H9 (cell line): Measurements from ENCODE around the gene BPIFB2. TPM values are rescaled to one million over a fixed set of nuclear protein-coding genes. Genes with fewer than 3 reads are reported as not detected.

Source experiments
- DNase-seq: peaks from one replicate; pipeline ENCODE4 v3.0.0-alpha.2; 2017
- H2AFZ ChIP-seq: one replicate; pipeline ENCODE4 v1.6.1; 2013; ENCODE audit warnings: mild to moderate bottlenecking, low read length, control low read depth, moderate library complexity
- H2AK5ac ChIP-seq: 2 replicates; pipeline ENCODE4 v1.6.1; 2013; ENCODE audit warnings: low read length, control low read depth, mixed read lengths; ENCODE audit not compliant: insufficient read length
- H2BK120ac ChIP-seq: one replicate; pipeline ENCODE4 v1.6.1; 2013; ENCODE audit warnings: low read depth, mild to moderate bottlenecking, low read length, control low read depth, inconsistent platforms; ENCODE audit not compliant: poor library complexity, severe bottlenecking
- H2BK12ac ChIP-seq: 2 replicates; pipeline ENCODE4 v1.6.1; 2013; ENCODE audit warnings: low read length, control low read depth, mixed read lengths, low read depth; ENCODE audit not compliant: insufficient read length
- H2BK15ac ChIP-seq: 2 replicates; pipeline ENCODE4 v1.6.1; 2013; ENCODE audit warnings: low read depth, low read length, control low read depth
- H2BK20ac ChIP-seq: one replicate; pipeline ENCODE4 v1.6.1; 2013; ENCODE audit warnings: low read depth, mild to moderate bottlenecking, low read length, control low read depth, inconsistent platforms; ENCODE audit not compliant: poor library complexity, severe bottlenecking
- H2BK5ac ChIP-seq: 2 replicates; pipeline ENCODE4 v1.6.1; 2013; ENCODE audit warnings: low read length, control low read depth, mixed read lengths; ENCODE audit not compliant: insufficient read length
- H3K14ac ChIP-seq: 2 replicates; pipeline ENCODE4 v1.6.1; 2013; ENCODE audit warnings: low read length, control low read depth; ENCODE audit not compliant: insufficient read depth
- H3K18ac ChIP-seq: 2 replicates; pipeline ENCODE4 v1.6.1; 2013; ENCODE audit warnings: low read depth, mild to moderate bottlenecking, mixed read lengths, low read length, control low read depth; ENCODE audit not compliant: insufficient read length
- H3K23ac ChIP-seq: 2 replicates; pipeline ENCODE4 v1.6.1; 2013; ENCODE audit warnings: low read length, control low read depth, mixed read lengths, low read depth; ENCODE audit not compliant: insufficient read length
- H3K23me2 ChIP-seq: 2 replicates; pipeline ENCODE4 v1.6.1; 2013; ENCODE audit warnings: low read depth, mild to moderate bottlenecking, mixed read lengths, low read length, control low read depth; ENCODE audit not compliant: insufficient read length, poor library complexity, severe bottlenecking
- H3K27ac ChIP-seq: 2 replicates; pipeline ENCODE4 v1.5.1; 2013; ENCODE audit warnings: low read length, control low read depth, mixed read lengths, low read depth; ENCODE audit not compliant: insufficient read length
- H3K27me3 ChIP-seq: 2 replicates; pipeline ENCODE4 v1.6.1; 2013; ENCODE audit warnings: low read length, control low read depth, inconsistent platforms; ENCODE audit not compliant: insufficient read depth
- H3K4ac ChIP-seq: 2 replicates; pipeline ENCODE4 v1.6.1; 2013; ENCODE audit warnings: low read depth, mild to moderate bottlenecking, control low read depth, inconsistent platforms, low read length, moderate library complexity
- H3K4me1 ChIP-seq: 2 replicates; pipeline ENCODE4 v1.6.1; 2013; ENCODE audit warnings: low read length, control low read depth, inconsistent platforms; ENCODE audit not compliant: insufficient read depth
- H3K4me2 ChIP-seq: 2 replicates; pipeline ENCODE4 v1.6.1; 2013; ENCODE audit warnings: low read length, control low read depth, mixed read lengths; ENCODE audit not compliant: insufficient read length, insufficient read depth
- H3K56ac ChIP-seq: 2 replicates; pipeline ENCODE4 v1.6.1; 2013; ENCODE audit warnings: low read depth, mild to moderate bottlenecking, mixed read lengths, low read length, control low read depth; ENCODE audit not compliant: insufficient read length
- H3K79me1 ChIP-seq: 2 replicates; pipeline ENCODE4 v1.6.1; 2013; ENCODE audit warnings: low read depth, mild to moderate bottlenecking, moderate library complexity, low read length, control low read depth, inconsistent platforms; ENCODE audit not compliant: insufficient read depth, poor library complexity, severe bottlenecking
- H3K79me2 ChIP-seq: 2 replicates; pipeline ENCODE4 v1.6.1; 2013; ENCODE audit warnings: low read length, control low read depth, inconsistent platforms; ENCODE audit not compliant: insufficient read depth
- H3K9ac ChIP-seq: 2 replicates; pipeline ENCODE4 v1.6.1; 2013; ENCODE audit warnings: low read length, control low read depth, mixed read lengths; ENCODE audit not compliant: insufficient read length; ENCODE audit errors: extremely low read depth
- H3K9me3 ChIP-seq: one replicate; pipeline ENCODE4 v1.6.1; 2013; ENCODE audit warnings: low read depth, low read length, inconsistent platforms; ENCODE audit not compliant: control insufficient read depth
- H3T11ph ChIP-seq: one replicate; pipeline ENCODE4 v1.6.1; 2013; ENCODE audit warnings: mild to moderate bottlenecking, low read length, control low read depth, inconsistent platforms
- H4K20me1 ChIP-seq: one replicate; pipeline ENCODE4 v1.6.1; 2013; ENCODE audit not compliant: control insufficient read depth, insufficient read length, insufficient read depth
- H4K5ac ChIP-seq: 2 replicates; pipeline ENCODE4 v1.6.1; 2013; ENCODE audit warnings: low read depth, mild to moderate bottlenecking, mixed read lengths, low read length, control low read depth; ENCODE audit not compliant: insufficient read length
- H4K8ac ChIP-seq: replicated peaks from 2 replicates; pipeline ENCODE4 v1.6.1; 2013; ENCODE audit warnings: low read length, control low read depth, mixed read lengths, low read depth; ENCODE audit not compliant: insufficient read length
- H4K91ac ChIP-seq: 2 replicates; pipeline ENCODE4 v1.6.1; 2013; ENCODE audit warnings: low read depth, mild to moderate bottlenecking, moderate library complexity, mixed read lengths, low read length, control low read depth; ENCODE audit not compliant: insufficient read length
- H3K27ac Mint-ChIP-seq, 3 experiments: 2 replicates in 2 of 3; 3 replicates in 1 of 3; pipeline ENCODE4 v1.8.0; 2020 to 2021; ENCODE audit warnings: mixed read lengths in 3 of 3, mild to moderate bottlenecking in 1 of 3, moderate library complexity in 1 of 3
- H3K27me3 Mint-ChIP-seq: 2 replicates; pipeline ENCODE4 v1.8.0; 2021; ENCODE audit warnings: low read depth, mild to moderate bottlenecking, moderate library complexity, mixed read lengths
- H3K36me3 Mint-ChIP-seq, 3 experiments: 2 replicates in 2 of 3; 3 replicates in 1 of 3; pipeline ENCODE4 v1.8.0; 2020 to 2021; ENCODE audit warnings: low read depth in 3 of 3, mixed read lengths in 3 of 3; ENCODE audit not compliant: insufficient read depth in 1 of 3
- H3K4me1 Mint-ChIP-seq, 2 experiments: 2 replicates each; pipeline ENCODE4 v1.8.0; 2020; ENCODE audit warnings: mixed read lengths in 2 of 2
- H3K4me3 Mint-ChIP-seq, 2 experiments: 2 replicates in 1 of 2; 3 replicates in 1 of 2; pipeline ENCODE4 v1.8.0; 2020 to 2021; ENCODE audit warnings: mild to moderate bottlenecking in 2 of 2, mixed read lengths in 2 of 2, moderate library complexity in 1 of 2
- H3K9me3 Mint-ChIP-seq, 2 experiments: 2 replicates in 1 of 2; 3 replicates in 1 of 2; pipeline ENCODE4 v1.8.0; 2020; ENCODE audit warnings: mild to moderate bottlenecking in 2 of 2, mixed read lengths in 2 of 2, moderate library complexity in 1 of 2
- CTCF ChIP-seq: fragments of 200-600 bp; sonication (generic); conservative IDR thresholded peaks from 3 replicates; pipeline ENCODE4 v1.8.0; 2021; ENCODE audit warnings: antibody characterized with exemption, mild to moderate bottlenecking
- WGBS: extraction: QIAGEN DNeasy Blood & Tissue Kit; methylation state at CpG from one replicate; pipeline ENCODE4 v1.1.7; 2013; ENCODE audit warnings: missing lambda C conversion rate, low lambda C conversion rate, mixed read lengths; ENCODE audit not compliant: insufficient read length; ENCODE audit errors: extremely low coverage; 5-methylcytosine and 5-hydroxymethylcytosine counted together
- total RNA-seq: library from RNA; stranded (reverse); gene quantifications from 2 replicates; pipeline ENCODE4 v1.2.1, GENCODE V29; 2021

BPIFB2 gene
- total RNA-seq, 1 experiment from 2014 or later: not detected

- Histone ChIP-seq H3K56ac (no peak within 1 kb of the TSS), H3K18ac (no peak within 1 kb of the TSS), H3K27me3 (no peaks in the 10 kb centered on the region), H2BK5ac (no peak within 1 kb of the TSS), H3K4me2 (no peak within 1 kb of the TSS), H3K9me3 (no peaks in the 10 kb centered on the region), H3K23ac (no peak within 1 kb of the TSS), H3K4ac (no peak within 1 kb of the TSS), H4K5ac (no peak within 1 kb of the TSS), H3K27ac (no peak within 1 kb of the TSS), H2AK5ac (no peak within 1 kb of the TSS), H3K14ac (no peak within 1 kb of the TSS), H2BK15ac (no peak within 1 kb of the TSS), H3K23me2 (no peaks in the 10 kb centered on the region), H2BK120ac (no peak within 1 kb of the TSS), H2BK12ac (no peak within 1 kb of the TSS), H3K79me1 (no peaks in the 10 kb centered on the region), H3K9ac (no peak within 1 kb of the TSS), H3K79me2 (no peaks in the 10 kb centered on the region), H4K91ac (no peak within 1 kb of the TSS), H2AFZ (no peak within 1 kb of the TSS), H3K4me1 (no peaks in the 10 kb centered on the region), H3T11ph (no peak within 1 kb of the TSS), H2BK20ac (no peak within 1 kb of the TSS), H4K8ac (no peak within 1 kb of the TSS), H4K20me1 (no peaks in the 10 kb centered on the region)
- WGBS: no CpG with 5 or more reads among the region's 10 CpGs
- Mint-ChIP-seq H3K27me3 (peaks cover 17% of the 10 kb centered on the region), H3K9me3 (peaks cover 2 to 4% of the 10 kb centered on the region in 2 experiments; a peak in 2 of 5 replicates), H3K4me1 (peaks cover 0 to 2% of the 10 kb centered on the region in 2 experiments; a peak in 1 of 4 replicates), H3K36me3 (no peaks in the 10 kb centered on the region), H3K4me3 (no peak within 1 kb of the TSS), H3K27ac (no peak within 1 kb of the TSS)
- TF ChIP-seq CTCF: no peak
- DNase-seq: no peak
These were observed 24.0 kb downstream of the BPIFB2 start, which contains the start of gene BPIFB6 for GRCh38 chr20:33031531-33031930. Gene BPIFB6 (plus strand): TSS chr20:33031648. CDS start chr20:33031648, 0 bp downstream.
